ENCODE results near the gene TNF.

Gene TNF

DNA sequence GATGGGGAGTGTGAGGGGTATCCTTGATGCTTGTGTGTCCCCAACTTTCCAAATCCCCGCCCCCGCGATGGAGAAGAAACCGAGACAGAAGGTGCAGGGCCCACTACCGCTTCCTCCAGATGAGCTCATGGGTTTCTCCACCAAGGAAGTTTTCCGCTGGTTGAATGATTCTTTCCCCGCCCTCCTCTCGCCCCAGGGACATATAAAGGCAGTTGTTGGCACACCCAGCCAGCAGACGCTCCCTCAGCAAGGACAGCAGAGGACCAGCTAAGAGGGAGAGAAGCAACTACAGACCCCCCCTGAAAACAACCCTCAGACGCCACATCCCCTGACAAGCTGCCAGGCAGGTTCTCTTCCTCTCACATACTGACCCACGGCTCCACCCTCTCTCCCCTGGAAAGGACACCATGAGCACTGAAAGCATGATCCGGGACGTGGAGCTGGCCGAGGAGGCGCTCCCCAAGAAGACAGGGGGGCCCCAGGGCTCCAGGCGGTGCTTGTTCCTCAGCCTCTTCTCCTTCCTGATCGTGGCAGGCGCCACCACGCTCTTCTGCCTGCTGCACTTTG is at the start of gene TNF:
TNF (plus strand) TSS at position 231 of the 567 bp plus-strand sequence; CDS start at position 408, 177 bp downstream.
- in situ Hi-C loops (cut with MboI; ENCODE audit: low sequenced_read_pairs), result no loop called here

- in situ Hi-C loops (cut with MboI; ENCODE audit: low sequenced_read_pairs), result no loop called here
Observed at GRCh38 chr6:31525932-31526591, 49.3 kb upstream of the TNF start.

- in situ Hi-C loops (cut with MboI; ENCODE audit: low sequenced_read_pairs), result no loop called here
Observed at GRCh38 chr6:31528307-31528777, 47.0 kb upstream of the TNF start.

GRCh38 chr6:31528821-31529328 is 46.5 kb upstream of the TNF start, which contains the start of gene MCCD1:
TSS of gene MCCD1 (plus strand) at chr6:31528962. CDS start at chr6:31529015, 53 bp downstream.
- in situ Hi-C loops (cut with MboI; ENCODE audit: low sequenced_read_pairs), result no loop called here

DNA sequence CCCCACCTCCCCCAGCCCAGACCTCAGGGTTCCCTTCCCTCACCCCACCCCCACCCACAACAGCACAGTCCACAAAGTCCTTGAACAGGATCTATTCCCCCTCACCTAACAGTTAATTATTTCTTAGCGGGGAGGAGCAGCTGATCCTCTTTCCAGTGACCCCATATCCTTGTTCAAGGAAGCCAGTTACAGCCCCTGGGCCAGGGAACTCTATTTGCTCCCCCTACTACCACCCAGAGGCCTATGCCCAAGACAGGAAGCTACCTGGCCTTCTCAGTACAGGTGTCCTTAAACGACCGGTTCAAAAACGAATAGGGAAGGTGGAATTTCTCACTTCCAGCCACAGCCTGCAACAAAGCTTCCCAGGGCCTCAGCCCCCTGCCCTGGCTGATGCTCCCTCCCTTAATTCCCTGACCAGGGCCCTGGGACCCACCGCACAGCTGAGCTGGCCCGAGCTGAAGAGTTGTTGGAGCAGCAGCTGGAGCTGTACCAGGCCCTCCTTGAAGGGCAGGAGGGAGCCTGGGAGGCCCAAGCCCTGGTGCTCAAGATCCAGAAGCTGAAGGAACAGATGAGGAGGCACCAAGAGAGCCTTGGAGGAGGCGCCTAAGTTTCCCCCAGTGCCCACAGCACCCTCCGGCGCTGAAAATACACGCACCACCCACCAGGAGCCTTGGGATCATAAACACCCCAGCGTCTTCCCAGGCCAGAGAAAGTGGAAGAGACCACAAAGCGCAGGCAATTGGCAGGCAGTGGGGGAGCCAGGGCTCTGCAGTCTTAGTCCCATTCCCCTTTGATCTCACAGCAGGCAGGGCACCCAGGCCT is 45.8 kb upstream of the TNF start:
- in situ Hi-C loops (cut with MboI; ENCODE audit: low sequenced_read_pairs), result no loop called here

GRCh38 chr6:31530659-31531058 is 44.7 kb upstream of the TNF start:
- in situ Hi-C loops (cut with MboI; ENCODE audit: low sequenced_read_pairs), result no loop called here

GRCh38 chr6:31531162-31531561 is 44.2 kb upstream of the TNF start:
- in situ Hi-C loops (cut with MboI; ENCODE audit: low sequenced_read_pairs), result no loop called here

DNA sequence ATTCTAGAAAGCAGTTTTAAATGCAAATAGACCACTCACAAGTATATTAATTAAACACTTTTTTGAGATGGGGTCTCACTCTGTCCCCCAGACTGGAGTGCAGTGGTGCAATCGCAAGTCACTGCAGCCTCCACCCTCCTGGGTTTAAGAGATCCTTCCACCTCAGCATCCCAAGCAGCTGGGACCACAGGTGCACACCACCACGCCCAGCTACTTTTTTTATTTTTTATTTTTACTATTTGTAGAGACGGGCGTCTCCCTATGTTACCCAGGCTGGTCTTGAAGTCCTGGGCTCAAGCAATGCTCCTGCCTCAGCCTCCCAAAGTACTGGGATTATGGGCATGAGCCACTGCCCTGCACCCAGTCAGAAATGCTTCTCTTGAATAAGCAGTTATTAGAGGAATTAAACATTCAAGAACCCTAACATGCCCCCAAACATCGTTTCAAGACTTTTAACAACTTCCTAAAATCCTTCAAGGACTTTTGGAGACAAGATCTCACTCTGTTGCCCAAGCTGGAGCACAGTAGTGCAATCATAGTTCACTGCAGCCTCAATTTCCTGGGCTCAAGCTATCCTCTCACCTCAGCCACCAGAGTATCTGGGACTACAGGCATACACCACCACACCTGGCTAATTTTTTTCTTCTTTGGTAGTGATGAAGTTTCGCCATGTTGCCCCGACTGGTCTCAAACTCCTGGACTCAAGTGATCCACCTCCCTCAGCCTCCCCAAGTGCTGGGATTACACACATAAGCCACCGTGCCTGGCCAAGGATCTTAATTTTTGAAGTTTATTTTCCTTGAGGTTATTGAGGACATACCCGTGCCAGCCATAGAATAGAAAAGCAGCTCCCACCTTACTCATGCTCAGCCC is 43.4 kb upstream of the TNF start:
- in situ Hi-C loops (cut with MboI; ENCODE audit: low sequenced_read_pairs), result no loop called here

GRCh38 chr6:31532644-31533454 is 42.5 kb upstream of the TNF start:
- in situ Hi-C loops (cut with MboI; ENCODE audit: low sequenced_read_pairs), result no loop called here

DNA sequence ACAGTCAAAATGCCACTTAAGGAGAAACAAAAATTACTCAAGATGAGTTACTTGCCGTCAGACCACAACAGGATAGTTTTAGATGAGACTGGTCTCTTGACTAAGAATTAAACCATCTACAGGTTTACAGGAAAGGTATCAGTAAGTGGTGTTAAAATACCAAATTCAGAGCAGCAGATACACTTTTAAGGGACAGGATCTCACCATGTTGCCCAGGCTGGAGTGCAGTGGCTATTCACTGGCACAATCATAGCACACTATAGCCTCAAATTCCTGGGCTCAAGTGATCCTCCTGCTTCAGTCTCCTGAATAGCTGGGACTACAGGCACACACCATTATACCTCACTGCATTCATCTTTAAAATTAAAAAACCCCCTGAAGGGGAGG is 41.9 kb upstream of the TNF start:
- in situ Hi-C loops (cut with MboI; ENCODE audit: low sequenced_read_pairs), result no loop called here

DNA sequence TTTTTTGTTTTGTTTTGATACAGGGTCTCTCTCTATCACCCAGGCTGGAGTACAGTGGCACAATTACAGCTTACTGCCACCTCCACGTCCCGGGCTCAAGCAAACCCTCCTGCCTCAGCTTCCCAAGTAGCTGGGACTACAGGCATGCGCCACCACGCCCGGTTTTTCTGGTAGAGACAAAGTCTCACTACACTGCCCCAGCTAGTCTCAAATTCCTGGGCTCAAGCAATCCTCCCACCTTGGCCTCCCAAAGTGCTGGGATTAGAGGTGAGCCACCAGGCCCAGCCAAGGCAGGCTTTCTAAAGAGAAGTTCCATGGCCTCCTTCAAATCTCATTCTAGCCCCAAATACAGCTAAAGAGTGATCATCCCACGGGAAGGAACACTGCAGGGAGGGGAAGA is 41.4 kb upstream of the TNF start:
- in situ Hi-C loops (cut with MboI; ENCODE audit: low sequenced_read_pairs), result no loop called here

DNA sequence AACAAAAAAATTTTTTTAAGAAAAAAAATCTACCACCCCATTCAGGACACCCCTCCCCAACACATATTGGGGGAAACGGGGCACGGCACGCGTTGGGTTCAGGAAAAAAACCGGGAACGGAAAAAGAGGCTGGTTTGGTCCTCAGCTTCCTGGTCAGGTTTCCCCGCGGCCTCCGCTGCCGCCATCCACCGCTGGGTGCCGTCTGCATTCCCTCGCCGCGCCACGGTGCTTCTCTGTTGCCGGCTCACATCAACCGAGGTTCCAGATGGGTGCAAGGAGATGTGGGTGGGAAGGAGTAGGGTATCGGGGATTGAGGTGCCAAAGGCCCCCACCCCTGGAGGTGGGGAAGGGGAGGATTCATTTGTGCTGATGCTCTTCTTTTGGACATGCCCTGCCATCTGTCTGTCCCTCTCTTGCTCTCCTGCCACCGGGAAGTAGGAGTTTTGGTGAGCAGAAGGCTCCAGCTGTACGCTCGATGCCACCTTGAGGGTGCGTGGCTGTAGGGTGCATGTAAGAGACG is 40.8 kb upstream of the TNF start:
- in situ Hi-C loops (cut with MboI; ENCODE audit: low sequenced_read_pairs), result no loop called here

DNA sequence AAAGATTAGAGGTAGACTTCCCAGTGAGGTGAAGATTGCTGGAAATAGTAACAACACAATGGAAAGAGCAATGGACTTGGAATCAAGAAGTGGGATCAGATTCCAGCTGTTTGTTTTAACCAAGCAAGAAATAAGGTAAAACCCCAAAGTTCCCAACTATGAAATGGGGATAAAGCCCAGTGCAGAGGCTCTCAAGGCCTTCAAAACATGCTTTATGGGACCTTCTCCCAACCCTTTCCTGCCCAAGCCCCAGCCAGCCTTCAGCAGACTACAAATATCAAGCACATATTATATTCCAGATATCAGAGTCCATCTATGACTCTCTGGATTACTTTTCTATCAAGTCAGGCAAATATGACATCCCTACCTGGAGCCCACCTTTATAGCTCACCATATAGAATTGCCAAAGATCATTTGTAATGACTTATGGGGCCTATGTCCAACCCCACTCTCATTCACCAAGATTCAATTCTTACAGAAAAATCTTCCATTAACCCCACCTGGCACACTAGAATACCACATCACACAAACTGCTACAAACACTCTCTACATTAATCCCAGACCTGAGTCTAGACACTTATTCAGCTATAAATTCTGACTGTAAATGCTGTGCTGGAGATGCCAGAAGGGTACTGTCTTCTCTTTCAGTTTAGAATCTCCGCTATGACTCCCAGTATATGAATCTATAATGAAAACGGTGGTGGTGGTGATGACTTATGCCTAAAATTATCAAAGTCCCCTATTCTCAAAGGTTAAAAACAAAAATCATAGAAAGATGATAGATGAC is 39.6 kb upstream of the TNF start:
- in situ Hi-C loops (cut with MboI; ENCODE audit: low sequenced_read_pairs), result no loop called here

GRCh38 chr6:31538805-31539400 is 36.5 kb upstream of the TNF start:
- in situ Hi-C loops (cut with MboI; ENCODE audit: low sequenced_read_pairs), result no loop called here

- in situ Hi-C loops (cut with MboI; ENCODE audit: low sequenced_read_pairs), result no loop called here
Observed at GRCh38 chr6:31540640-31541039, 34.7 kb upstream of the TNF start.

GRCh38 chr6:31541059-31541657 is 34.2 kb upstream of the TNF start:
- in situ Hi-C loops (cut with MboI; ENCODE audit: low sequenced_read_pairs), result no loop called here

DNA sequence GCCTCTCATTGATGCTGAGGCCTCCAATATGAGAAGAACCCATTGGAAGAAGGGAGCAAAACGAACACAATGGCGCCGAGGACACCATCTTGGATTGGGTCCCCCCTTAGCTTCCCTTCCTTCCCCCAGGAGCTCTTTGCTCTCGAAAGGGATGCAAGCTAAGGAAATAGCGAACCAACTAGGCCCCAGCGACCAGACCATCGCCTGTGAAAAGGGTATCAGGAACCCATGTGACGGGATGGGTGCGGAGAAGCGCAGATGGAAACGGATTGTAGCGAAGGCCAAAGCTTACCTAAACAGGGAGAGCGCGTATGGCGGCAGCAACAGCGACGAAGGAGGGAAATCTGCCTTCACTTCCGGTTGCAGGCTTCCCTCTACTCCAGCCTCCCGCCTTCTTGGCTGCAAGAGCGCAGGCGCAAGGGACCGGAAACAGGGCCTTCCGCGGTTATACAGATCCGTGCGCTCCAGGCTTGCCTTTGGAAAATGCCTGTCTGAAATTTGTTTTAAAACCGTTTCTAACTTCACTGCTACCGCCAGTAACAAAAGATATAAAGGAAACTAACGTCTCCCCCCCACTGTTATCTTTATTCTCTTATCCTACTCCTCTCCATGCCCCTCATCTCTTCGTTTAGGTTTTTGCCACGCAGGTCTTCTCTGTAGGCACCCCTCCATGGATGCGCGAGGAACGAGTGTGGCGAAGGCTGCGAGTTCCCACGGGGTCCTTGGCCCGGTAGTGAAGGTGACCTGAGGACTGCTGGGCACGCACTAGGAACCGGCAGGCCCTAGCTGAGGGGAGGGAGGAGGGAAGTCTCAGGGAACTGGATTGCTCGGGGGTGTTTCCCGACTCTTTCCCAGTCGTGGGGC is 33.5 kb upstream of the TNF start, which contains the start of gene DDX39B:
DDX39B (minus strand) TSS at position 346 of the 864 bp plus-strand sequence. CDS start 1,471 bp downstream, outside the sequence.
- in situ Hi-C loops (cut with MboI; ENCODE audit: low sequenced_read_pairs), result no loop called here
